Measurements from ENCODE around the gene C1QL2.

The C1QL2 gene

DNA sequence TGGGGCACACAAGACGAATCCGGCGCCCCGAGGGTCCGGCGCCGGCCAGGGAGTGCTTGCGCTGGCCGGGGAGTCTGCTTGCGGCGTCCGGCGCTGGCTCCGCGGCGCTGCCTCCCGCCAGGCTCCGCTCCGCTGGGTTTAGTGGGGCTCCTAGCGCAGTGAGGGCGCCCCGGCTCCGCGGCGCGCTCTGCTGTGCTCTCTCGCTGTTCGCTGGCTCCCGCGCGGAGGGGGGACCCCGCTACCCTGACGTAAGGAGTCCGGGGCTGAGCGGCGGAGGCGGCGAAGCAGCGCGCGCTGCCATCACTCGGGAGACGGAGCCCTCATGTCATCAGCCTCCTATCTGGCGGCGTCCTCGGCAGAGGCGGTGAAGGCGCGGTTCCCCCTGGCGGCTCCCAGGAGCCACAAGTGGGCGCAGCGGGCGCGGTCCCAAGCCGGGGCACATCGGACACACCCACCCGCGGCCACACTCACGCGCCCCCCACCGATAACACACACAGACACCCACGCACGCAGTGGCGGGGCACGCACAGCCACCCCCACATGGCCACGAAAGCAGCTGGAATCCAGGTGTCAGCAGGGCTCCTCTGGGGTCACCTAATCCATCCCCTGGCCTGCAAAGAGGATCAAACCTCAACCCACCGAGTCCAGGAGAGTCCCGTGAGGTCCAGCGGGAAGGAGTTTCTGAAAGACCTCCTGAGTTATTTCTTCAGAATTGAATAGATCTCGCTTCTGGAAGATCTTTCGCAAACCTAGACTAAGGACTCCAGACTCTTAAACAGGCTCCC is at the start of gene C1QL2:
TSS of gene C1QL2 (minus strand) at position 189 of the 785 bp plus-strand sequence. CDS start 482 bp downstream, outside the sequence.
- no peak for DNase-seq (ENCODE audit: low read depth in 2 of 2)

GRCh38 chr2:119207447-119207846 is 48.9 kb upstream of the C1QL2 start:
- no peak for DNase-seq (ENCODE audit: low read depth in 2 of 2)

- DNase-seq (ENCODE audit: low read depth in 2 of 2), result no peak
Observed at GRCh38 chr2:119206201-119206600, 47.6 kb upstream of the C1QL2 start.

DNA sequence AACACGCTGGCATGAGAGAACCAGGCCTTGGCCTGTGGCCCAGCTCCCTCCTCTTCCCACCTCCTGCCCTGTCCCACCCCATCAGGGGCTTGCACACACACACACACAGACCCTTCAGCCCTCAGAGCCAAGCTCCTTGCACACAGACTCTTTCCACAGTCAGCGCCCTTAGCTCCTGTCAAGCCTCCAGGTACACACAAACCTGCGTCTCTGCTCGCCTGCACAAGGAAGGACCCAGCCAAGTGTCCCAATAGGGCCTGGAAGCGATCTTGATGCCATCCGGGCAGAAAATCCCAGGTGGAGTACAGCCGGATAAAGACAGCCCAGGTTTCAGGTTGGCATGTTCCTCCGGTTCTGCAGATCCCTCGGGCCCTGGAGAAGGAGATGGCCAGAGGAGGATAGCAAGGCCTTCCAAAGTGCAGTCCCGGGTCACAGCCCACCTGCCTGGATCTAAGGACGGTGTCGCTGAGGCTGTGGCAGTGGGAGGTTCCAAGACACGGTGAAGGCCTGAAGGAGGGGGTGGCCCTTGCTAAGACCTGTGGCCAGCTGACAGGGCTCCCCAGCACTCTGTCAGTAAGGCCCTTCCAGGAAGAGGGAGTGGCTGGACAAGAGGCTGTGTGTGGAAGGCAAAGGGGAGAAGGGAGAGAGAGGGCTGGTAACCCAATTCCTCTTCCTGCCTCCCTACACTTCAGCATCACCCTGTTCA is 46.6 kb upstream of the C1QL2 start:
- DNase-seq (ENCODE audit: low read depth in 2 of 2), result no peak

DNA sequence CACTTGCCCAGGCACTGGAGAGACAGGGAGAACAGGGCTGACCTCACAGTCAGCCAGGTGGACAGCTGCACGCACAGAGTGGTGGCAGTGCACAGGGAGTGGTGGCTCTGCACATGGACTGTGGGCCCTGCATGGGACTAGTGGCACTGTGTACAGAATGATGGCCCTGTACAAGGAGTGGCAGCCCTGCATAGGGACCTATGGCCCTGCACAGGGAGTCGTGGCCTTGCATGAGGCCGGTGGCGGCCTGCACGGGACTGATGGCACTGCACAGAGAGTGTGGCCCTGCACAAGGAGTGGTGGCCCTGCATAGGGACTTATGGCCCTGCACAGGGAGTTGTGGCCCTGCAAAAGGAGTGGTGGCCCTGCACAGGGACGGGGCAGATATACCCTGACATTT is 46.0 kb upstream of the C1QL2 start:
- DNase-seq (ENCODE audit: low read depth in 2 of 2), result no peak

- DNase-seq (ENCODE audit: low read depth in 2 of 2), result no peak
Observed at GRCh38 chr2:119202610-119203310, 44.2 kb upstream of the C1QL2 start.

GRCh38 chr2:119201815-119202214 is 43.3 kb upstream of the C1QL2 start:
- no peak for DNase-seq (ENCODE audit: low read depth in 2 of 2)

DNA sequence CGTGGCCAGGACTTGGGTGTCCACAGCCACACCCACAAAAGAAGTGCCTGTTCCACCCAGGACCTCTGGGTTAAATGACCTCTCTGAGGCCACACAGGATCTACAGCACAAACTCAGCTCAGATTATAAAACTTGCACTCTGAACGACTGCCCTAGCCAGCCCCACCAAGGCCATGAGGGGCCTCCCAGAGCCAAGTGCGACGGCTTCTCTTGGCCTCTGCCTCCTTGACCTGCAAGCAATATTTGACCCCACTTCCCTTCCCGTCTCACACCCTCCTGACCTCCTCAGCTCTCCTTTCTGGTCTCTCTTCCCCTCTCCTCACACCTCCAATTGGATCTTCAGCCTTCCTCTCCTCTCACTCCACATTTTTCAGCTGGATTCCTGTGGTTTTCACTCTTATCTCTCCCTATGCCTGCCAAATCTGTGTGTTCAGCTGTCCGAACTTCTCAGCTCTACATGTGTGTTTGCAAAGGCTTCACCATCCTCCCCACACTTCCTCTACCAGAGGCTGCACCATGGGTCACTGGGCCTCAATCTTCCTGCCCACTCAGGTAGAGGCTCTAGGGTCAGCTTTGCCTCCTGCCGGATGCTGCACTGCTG is 39.8 kb upstream of the C1QL2 start:
- DNase-seq (ENCODE audit: low read depth in 2 of 2), result no peak

GRCh38 chr2:119197529-119198239 is 39.1 kb upstream of the C1QL2 start:
- DNase-seq (ENCODE audit: low read depth in 2 of 2), result no peak

- no peak for DNase-seq (ENCODE audit: low read depth in 2 of 2)
Observed at GRCh38 chr2:119197126-119197405, 38.5 kb upstream of the C1QL2 start.

DNA sequence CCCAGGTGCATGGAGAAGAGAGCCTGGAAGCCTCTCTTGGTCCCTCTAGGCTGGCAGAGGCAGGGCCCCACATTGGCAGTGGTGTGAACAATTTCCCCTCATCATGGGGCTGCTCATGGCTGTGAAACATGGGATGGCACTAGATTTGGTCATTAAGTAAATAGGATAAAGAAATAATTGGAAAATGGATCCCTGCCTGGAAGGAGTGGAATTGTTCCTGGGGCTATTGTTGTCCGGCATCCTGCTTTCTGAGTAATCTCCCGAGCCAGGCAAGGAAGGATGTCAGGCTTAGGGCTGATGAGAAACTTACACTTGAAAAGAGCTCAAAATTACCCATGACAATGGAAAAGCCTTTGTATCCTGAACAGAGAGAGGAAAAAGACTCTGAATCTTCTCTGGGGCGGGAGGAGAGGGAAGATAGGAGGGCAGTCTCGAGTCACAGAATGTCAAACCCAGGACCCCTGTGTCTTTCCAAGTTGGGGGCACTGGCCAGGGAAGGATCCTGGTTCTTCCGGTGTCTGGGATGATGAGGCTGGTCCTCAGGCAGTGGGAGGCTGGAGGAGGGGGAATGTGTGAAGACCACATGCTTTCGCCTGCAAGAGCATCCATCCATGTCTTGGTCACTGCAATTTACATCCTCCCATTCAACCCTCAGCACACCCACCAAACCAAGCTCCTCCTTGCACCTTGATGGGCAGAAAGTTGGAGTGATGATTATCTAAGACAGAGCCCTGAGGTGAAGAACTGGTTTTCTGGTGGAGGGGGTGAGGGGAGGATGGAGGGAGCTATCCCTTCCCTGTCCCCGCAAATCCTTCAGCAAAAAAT is 38.0 kb upstream of the C1QL2 start:
- DNase-seq (ENCODE audit: low read depth in 2 of 2), result no peak

- no peak for DNase-seq (ENCODE audit: low read depth in 2 of 2)
Observed at GRCh38 chr2:119195887-119196286, 37.3 kb upstream of the C1QL2 start.

- no peak for DNase-seq (ENCODE audit: low read depth in 2 of 2)
Observed at GRCh38 chr2:119195001-119195400, 36.5 kb upstream of the C1QL2 start.

DNA sequence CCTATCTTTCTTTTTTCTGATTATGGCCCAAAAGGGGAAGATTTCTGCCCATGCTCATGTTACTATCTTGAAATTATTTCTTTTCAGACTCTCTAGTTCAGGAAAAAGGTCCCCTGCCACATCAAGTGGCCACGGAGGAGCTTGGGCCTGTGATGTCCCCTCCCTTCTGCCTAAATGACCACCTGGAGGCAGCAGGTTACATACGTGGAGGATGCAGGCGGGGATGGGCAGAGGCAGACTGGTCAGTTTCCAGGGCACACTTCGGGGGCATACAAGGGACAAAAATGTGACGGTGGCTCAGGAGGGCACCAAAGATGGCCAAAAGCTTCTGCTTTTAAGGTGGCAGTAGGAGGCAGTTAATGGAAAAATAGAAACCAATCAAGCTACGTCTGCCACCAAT is 34.3 kb upstream of the C1QL2 start:
- no peak for DNase-seq (ENCODE audit: low read depth in 2 of 2)

DNA sequence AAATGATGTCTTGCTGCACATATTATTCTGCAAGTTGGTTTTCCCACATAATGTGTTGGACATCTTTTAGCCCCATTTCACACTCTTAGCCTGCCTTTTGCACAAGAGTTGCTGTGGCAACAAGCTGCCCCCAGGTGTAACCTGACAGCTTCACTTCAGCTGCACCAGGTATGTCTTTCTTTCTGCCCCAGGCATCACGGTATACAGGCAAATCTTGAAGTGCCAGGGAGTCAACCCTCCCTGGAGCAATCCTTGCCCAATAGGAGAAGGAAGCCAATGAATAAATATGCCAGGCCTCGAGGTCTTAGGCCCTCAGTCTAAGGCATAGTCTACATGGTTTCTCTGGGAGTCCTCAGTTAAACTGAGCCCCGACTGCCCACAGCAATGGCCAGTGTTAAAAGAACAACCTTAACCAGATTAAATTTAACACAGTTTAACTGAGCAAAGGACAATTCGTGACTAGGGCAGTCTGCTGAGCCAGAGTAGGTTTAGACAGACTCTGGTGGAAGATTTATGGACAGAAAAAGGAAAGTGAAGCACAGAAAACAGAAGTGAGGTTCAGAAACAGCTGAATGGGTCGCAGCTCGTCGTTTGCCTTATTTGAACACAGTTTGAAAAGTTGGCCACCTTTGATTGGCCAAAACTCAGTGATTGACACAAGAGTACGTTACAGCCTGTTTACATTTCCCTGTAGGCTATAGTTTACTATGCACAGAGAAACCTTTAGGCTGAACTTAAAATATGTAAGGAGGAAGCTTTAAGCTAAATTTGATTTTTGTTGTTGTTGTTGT is 32.0 kb upstream of the C1QL2 start:
- DNase-seq (ENCODE audit: low read depth in 2 of 2), result no peak

- no peak for DNase-seq (ENCODE audit: low read depth in 2 of 2)
Observed at GRCh38 chr2:119184512-119184911, 26.0 kb upstream of the C1QL2 start.

GRCh38 chr2:119181791-119182445 is 23.4 kb upstream of the C1QL2 start:
- DNase-seq (ENCODE audit: low read depth in 2 of 2), result no peak

DNA sequence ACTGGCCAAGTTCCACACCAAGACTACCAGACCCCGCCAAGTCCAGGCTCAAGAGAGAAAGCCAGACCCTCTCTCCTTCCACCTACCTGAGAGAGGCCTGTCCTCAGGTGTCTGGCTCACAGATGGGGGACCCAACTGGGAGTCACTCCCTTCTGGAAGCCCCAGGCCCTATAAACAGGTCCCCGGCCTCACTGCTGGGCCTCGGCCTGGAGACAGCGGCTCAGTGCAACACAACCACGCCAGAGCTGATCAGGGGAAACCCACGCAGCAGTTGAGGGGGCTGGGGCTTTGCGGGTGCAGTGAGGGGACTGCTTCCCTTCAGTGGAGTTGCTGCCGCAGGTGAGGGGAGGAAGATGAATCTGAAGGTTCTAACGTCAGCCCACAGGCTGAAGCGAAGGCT is 22.8 kb upstream of the C1QL2 start:
- DNase-seq (ENCODE audit: low read depth in 2 of 2), result no peak

DNA sequence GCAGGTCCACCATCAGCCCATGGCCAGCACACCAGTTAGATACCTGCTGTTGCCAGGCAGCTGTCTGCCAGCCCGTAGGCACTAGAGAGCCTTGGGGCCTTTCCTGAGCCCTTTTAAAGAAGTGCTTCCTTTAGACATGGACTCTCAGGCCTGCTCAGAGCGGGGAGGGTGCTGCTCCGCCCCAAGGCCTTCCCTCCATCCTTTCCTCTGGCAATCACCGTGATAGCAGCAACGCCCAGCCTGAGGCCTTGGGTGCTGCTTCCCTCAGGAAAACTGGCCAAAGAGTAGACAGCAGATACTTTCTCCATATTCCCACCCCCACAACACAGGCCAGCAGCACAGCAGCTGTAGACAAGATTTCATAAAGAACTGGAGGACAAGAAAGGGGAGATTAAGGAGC is 22.3 kb upstream of the C1QL2 start:
- no peak for DNase-seq (ENCODE audit: low read depth in 2 of 2)

DNA sequence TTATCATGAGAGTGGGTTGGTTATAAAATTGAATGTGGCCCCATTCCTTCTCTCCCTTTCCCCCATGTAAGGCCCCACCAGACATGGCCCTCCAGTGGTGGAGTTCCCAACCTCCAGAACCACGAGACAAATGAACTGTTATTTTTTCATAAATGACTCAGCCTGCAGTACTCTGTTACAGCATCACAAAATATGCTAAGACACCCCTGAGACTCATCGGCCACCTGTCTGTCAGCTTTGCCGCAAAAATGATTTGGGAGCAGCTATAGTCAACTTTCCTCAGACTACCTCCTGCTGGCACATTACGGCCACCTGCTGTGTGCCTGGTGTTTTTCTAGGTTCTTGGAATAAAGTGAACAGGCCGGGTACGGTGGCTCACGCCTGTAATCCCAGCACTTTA is 21.4 kb upstream of the C1QL2 start:
- no peak for DNase-seq (ENCODE audit: low read depth in 2 of 2)

All from activated CD8-positive, alpha-beta memory T cell treated with anti-CD3 and anti-CD28 coated beads for 4 hours (primary cell).